ENCODE measurements around the gene CD300LB.

DNA sequence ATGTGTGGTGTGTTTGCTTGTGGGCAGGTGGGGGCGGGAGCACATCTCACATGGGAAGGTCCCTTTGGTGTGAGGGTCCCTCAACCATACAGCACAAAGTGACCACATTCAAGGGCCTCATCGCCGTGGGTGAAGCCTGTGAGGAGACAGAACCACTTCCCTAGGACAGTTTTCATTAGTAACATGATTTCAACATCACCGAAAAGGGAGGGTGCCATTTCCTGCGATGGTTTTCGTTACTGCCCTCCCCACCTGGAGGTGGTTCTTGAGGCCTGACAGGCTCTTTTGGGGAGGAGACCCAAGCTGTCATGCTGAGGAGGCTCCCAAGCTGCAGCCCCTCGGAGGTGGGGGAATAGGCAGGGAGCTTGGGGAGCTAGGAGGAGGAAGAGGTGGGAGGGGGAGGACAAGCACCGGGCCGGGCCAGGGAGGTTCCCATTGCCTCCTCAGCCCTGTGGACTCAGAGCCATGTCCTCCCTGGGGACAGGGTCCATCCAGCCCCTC is 9.5 kb downstream of the CD300LB start:
- TF ChIP-seq, protein P1, sequence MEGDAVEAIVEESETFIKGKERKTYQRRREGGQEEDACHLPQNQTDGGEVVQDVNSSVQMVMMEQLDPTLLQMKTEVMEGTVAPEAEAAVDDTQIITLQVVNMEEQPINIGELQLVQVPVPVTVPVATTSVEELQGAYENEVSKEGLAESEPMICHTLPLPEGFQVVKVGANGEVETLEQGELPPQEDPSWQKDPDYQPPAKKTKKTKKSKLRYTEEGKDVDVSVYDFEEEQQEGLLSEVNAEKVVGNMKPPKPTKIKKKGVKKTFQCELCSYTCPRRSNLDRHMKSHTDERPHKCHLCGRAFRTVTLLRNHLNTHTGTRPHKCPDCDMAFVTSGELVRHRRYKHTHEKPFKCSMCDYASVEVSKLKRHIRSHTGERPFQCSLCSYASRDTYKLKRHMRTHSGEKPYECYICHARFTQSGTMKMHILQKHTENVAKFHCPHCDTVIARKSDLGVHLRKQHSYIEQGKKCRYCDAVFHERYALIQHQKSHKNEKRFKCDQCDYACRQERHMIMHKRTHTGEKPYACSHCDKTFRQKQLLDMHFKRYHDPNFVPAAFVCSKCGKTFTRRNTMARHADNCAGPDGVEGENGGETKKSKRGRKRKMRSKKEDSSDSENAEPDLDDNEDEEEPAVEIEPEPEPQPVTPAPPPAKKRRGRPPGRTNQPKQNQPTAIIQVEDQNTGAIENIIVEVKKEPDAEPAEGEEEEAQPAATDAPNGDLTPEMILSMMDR (IDR thresholded peaks at IDR 0.05): no peak
- TF ChIP-seq POLR2A (IDR thresholded peaks at IDR 0.05) (no peak), EP300 (IDR thresholded peaks at IDR 0.05) (no peak), POLR2AphosphoS5 (IDR thresholded peaks at IDR 0.05) (no peak)

Measured in sigmoid colon (tissue), 4 donors.